ENCODE measurements around the gene GALNT18.

The GALNT18 gene

DNA sequence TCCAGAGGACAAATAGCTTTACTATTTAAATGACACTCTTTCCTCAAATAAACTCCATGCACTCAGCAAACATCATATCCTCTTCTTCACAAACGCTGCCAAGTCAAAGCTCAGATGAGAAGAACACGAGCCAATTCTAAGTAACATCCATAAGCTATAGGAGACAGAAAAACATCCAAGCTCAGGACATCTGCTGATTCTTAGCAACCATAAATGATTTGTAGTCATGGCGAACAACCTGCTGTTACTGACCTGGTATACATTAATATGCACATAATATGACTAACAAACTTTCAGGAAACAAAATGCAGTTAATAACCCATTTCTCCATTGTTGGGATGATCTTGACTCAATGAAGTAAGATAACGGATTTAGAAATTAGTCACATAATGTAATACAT, 6.7 kb downstream of the GALNT18 start:
- no peak overlapping the region for H3K4me3 ChIP-seq (ENCODE audit: low read length)
- TF ChIP-seq ZNF274 (IDR thresholded peaks at IDR 0.05; ENCODE audit: low read depth, low read length): no peak

DNA sequence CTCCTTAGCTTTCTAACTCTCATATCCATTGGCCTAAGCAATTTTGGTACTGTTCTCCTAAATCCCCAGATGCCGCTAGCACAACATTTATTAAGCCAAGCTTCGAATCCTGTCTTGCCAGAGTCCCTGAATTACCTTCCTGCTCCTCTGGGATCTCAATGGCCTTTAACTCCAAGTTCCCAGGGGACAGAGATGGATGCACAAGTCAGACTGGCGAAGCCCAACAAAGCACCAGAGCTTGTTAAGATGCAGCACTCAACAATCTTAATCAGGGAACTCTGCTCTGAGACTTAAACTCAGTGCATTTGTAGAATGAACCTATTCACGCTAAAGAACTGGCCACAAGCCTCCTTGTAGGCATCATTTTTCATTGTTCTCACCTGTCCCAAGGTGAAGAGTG, 9.4 kb downstream of the GALNT18 start:
- H3K4me3 ChIP-seq (ENCODE audit: low read length): no peak overlapping the region
- no peak for TF ChIP-seq ZNF274 (IDR thresholded peaks at IDR 0.05; ENCODE audit: low read depth, low read length)

GRCh38 chr11:11611381-11611780, 10.4 kb downstream of the GALNT18 start:
- no peak for TF ChIP-seq ZNF274 (IDR thresholded peaks at IDR 0.05; ENCODE audit: low read depth, low read length)
- H3K4me3 ChIP-seq (ENCODE audit: low read length): no peak overlapping the region

GRCh38 chr11:11608783-11609232, 13.0 kb downstream of the GALNT18 start:
- no peak overlapping the region for H3K4me3 ChIP-seq (ENCODE audit: low read length)
- no peak for TF ChIP-seq ZNF274 (IDR thresholded peaks at IDR 0.05; ENCODE audit: low read depth, low read length)

DNA sequence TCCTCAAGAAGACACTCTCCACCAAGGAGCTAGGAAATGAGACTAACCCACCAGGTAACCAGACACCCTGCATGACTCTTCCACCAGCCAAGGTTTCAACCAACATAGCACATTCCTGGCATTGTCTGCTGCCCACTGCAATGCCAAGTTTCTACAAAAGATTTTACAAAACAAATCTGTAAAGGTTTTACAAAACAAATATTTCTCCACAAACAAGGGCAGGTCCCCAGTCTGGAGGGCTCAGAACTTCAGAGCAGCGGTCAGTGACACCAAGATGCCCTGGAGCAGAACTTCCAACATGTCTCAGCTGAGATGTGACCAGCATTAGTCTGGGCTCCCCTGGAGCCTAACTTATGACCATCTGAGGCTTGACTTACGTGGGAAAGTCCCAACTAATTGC, 14.0 kb downstream of the GALNT18 start:
- no peak overlapping the region for H3K4me3 ChIP-seq (ENCODE audit: low read length)
- no peak for TF ChIP-seq ZNF274 (IDR thresholded peaks at IDR 0.05; ENCODE audit: low read depth, low read length)

DNA sequence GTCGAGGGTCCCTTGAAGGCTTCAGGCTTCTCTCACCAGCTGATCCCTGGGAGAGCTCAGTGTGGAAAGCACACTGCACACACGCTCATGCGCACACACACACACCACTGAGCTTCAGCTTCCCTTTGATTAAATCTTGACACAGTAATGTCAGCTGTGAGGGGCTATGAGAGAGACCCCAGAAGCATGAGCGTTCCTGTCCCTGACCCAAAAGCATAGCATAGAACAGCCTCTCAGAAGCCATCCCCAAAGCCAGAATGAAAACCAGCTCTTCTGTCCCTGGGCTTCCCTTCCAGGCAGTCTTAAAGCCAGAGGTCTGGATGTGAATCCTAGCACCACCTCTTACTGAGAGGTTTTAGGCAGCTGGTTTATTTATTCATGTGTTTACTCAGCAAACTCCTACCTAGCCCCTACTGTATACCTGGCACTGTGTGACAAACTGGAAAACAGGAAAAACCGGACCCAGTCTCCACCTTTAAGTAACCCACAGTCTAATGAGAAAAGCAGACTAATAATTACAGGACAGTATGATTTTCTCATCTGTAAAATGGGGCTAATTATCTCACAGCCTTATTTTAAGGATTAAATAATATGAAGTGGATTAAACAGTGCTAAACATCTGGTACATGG, 15.9 kb downstream of the GALNT18 start:
- no peak for TF ChIP-seq ZNF274 (IDR thresholded peaks at IDR 0.05; ENCODE audit: low read depth, low read length)
- no peak overlapping the region for H3K4me3 ChIP-seq (ENCODE audit: low read length)

DNA sequence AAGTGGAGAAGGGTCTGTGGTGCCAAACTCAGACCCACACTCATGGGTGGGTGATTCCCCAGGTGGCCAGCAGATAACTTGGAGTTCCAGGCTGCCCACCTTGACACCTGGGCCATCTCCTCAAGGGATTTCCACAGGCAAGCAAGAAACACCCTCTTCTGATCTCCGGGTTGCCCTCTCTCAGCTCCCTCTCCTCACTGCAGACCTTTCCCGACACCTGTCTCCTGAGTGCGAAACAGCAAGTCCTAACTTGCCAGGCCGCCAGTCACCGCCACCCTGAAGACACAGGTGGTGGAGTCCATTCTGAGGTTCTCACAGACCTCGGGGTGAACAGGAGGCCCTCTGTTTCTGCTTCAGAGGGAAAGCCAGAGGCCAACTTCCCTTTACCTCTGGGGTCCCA, 16.6 kb downstream of the GALNT18 start:
- H3K4me3 ChIP-seq (ENCODE audit: low read length): no peak overlapping the region
- no peak for TF ChIP-seq ZNF274 (IDR thresholded peaks at IDR 0.05; ENCODE audit: low read depth, low read length)

DNA sequence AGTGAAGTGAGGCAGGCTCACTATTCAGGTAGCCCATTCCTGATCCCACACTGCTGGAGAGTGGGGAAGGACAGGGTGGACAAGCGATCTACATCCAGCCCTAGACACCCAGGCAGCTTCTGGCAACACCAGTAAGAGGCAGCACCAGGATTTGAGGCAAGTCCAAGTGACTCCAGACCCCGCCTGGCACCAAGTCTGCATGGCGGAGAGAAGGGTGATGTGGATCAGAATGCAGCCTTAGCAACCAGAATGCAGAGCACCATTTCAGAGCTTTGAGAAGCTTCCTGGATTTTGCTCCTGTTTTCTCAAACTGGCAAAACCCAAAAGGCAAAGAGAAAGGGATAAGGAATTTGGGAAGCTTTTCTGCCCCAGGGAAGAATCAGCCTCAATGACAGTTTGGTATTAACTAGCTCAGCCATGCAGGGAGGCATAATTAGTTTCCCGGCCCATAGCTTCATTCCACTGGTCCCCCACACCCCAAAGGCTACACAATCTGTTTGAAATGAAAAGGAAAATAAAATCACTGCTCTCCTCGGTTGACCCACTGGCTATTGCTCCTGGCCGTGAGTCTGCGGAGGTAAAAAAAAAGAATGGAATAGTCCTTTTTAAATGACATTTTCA, 17.3 kb downstream of the GALNT18 start:
- no peak overlapping the region for H3K4me3 ChIP-seq (ENCODE audit: low read length)
- no peak for TF ChIP-seq ZNF274 (IDR thresholded peaks at IDR 0.05; ENCODE audit: low read depth, low read length)

GRCh38 chr11:11602011-11602410, 19.8 kb downstream of the GALNT18 start:
- no peak overlapping the region for H3K4me3 ChIP-seq (ENCODE audit: low read length)

DNA sequence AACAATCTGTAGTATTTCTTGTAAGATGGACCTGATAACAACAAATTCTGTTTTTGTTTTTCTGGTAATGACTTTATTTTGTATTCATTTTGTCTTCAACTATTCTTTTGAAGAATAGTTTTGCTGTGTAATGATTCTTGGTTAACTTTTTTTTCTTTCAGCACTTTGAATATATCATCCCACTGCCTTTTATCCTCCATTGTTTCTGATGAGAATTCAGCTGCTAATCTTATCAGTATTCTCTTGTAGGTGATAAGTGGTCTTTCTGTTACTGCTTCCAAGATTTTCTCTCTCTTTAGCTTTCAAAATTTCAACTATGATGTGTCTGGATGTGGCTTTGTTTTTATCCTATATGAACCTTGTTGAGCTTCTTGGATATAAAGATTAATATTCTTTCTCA, 21.5 kb downstream of the GALNT18 start:
- H3K4me3 ChIP-seq (ENCODE audit: low read length): no peak overlapping the region
- no peak for TF ChIP-seq ZNF274 (IDR thresholded peaks at IDR 0.05; ENCODE audit: low read depth, low read length)

More at GRCh38 chr11:11602011-11602410, 19.8 kb downstream of the GALNT18 start:
- TF ChIP-seq ZNF274 (IDR thresholded peaks at IDR 0.05; ENCODE audit: low read depth, low read length): no peak

DNA sequence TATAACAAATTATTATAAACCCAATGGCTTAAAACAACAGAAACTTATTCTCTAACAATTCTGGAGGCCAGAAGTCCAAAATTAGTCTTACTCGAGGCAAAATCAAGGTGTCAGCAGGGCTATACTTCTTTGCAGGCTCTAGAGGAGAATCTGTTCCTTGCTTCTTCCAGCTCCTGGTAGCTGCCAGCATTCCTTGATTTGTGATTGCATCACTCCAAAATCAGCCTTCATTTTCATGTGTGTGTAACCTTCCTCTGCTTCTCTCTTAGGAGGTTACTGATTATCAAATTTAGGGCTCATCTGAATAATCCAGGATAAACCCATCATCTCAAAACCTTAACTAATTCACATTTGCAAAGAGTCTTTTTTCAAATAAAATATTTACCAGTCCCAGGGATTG, 23.6 kb downstream of the GALNT18 start:
- H3K4me3 ChIP-seq (ENCODE audit: low read length): no peak overlapping the region
- TF ChIP-seq ZNF274 (IDR thresholded peaks at IDR 0.05; ENCODE audit: low read depth, low read length): no peak

DNA sequence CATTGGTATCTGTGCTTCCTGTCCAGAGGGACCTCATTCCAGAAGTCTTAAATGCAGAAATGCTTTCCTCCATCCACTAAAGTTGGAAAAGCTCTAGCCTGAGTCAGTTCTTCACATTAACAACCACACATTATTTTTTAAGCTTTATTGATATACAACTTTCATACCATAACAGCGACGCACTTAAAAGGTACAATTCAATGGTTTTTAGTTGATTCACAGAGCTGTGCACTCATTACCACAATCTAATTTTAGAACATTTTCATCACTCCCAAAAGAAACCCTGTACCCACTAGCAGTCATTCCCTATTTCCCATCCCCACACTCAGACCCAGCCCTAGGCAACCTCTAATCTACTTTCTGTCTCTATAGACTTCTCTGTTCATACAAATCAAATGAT, 27.6 kb downstream of the GALNT18 start:
- H3K4me3 ChIP-seq (ENCODE audit: low read length): no peak overlapping the region
- no peak for TF ChIP-seq ZNF274 (IDR thresholded peaks at IDR 0.05; ENCODE audit: low read depth, low read length)

GRCh38 chr11:11592146-11592684, 29.6 kb downstream of the GALNT18 start:
- TF ChIP-seq ZNF274 (IDR thresholded peaks at IDR 0.05; ENCODE audit: low read depth, low read length): no peak
- H3K4me3 ChIP-seq (ENCODE audit: low read length): no peak overlapping the region

GRCh38 chr11:11589437-11589836, 32.4 kb downstream of the GALNT18 start:
- TF ChIP-seq ZNF274 (IDR thresholded peaks at IDR 0.05; ENCODE audit: low read depth, low read length): no peak
- H3K4me3 ChIP-seq (ENCODE audit: low read length): no peak overlapping the region

GRCh38 chr11:11588891-11589290, 32.9 kb downstream of the GALNT18 start:
- no peak for TF ChIP-seq ZNF274 (IDR thresholded peaks at IDR 0.05; ENCODE audit: low read depth, low read length)
- H3K4me3 ChIP-seq (ENCODE audit: low read length): no peak overlapping the region
